GM20000 (cell line): Measurements from ENCODE around the gene BRAP.
"Not testable (repeated sequence)": the region's sequence is repeated elsewhere in the genome, so short reads cannot be mapped to it uniquely, and the experiment has no call there.

Experiments
- DNase-seq: peaks from one replicate; pipeline ENCODE4 v3.0.0; 2012; ENCODE audit warnings: low spot score
- CTCF ChIP-seq: IDR thresholded peaks from 2 replicates; pipeline ENCODE4 v1.5.1; 2012; ENCODE audit warnings: mild to moderate bottlenecking, control low read depth; ENCODE audit errors: extremely low read depth, missing control alignments

Gene BRAP

GRCh38 chr12:111664961-111665865, 20.5 kb downstream of the BRAP start:
- no peak for TF ChIP-seq CTCF
- no peak for DNase-seq

- DNase-seq = no peak
- no peak for TF ChIP-seq CTCF
These were observed 21.3 kb downstream of the BRAP start for GRCh38 chr12:111664499-111664898.

- no peak for DNase-seq
- no peak for TF ChIP-seq CTCF
These were observed 29.7 kb downstream of the BRAP start for GRCh38 chr12:111656016-111656415.

- DNase-seq = no peak
- no peak for TF ChIP-seq CTCF
These were observed 30.4 kb downstream of the BRAP start for GRCh38 chr12:111655356-111655755.

- no peak for TF ChIP-seq CTCF
- DNase-seq = no peak
These were observed 32.2 kb downstream of the BRAP start for GRCh38 chr12:111653596-111653995.

- DNase-seq = not testable (repeated sequence)
These were observed 33.2 kb downstream of the BRAP start for GRCh38 chr12:111652530-111652929.

GRCh38 chr12:111650912-111651311, 34.8 kb downstream of the BRAP start:
- no peak for TF ChIP-seq CTCF

GRCh38 chr12:111645433-111645832, 40.3 kb downstream of the BRAP start:
- no peak for DNase-seq
- TF ChIP-seq CTCF = no peak

More at GRCh38 chr12:111650912-111651311, 34.8 kb downstream of the BRAP start:
- DNase-seq = no peak
